Parathyroid adenoma (tissue), 2 donors: ENCODE measurements around the gene CAPN9.

Experiments used
- H2AFZ ChIP-seq: fragments of 300-600 bp; sonication (generic); one replicate; pipeline ENCODE4 v1.7.0; 2017; ENCODE audit warnings: antibody characterized with exemption, mild to moderate bottlenecking
- H3K27ac ChIP-seq: fragments of 300-600 bp; sonication (generic); one replicate; pipeline ENCODE4 v1.7.0; 2017
- H3K27me3 ChIP-seq: fragments of 300-600 bp; sonication (generic); one replicate; pipeline ENCODE4 v1.7.0; 2017; ENCODE audit warnings: low read length; ENCODE audit not compliant: control insufficient read depth, insufficient read depth
- H3K36me3 ChIP-seq: fragments of 300-600 bp; sonication (generic); one replicate; pipeline ENCODE4 v1.7.0; 2017; ENCODE audit warnings: low read length; ENCODE audit not compliant: control insufficient read depth, insufficient read depth
- H3K4me1 ChIP-seq: fragments of 300-600 bp; sonication (generic); one replicate; pipeline ENCODE4 v1.7.0; 2017; ENCODE audit warnings: control low read depth
- H3K4me2 ChIP-seq: fragments of 300-600 bp; sonication (generic); one replicate; pipeline ENCODE4 v1.7.0; 2017; ENCODE audit warnings: low read length
- H3K4me3 ChIP-seq: fragments of 300-600 bp; sonication (generic); one replicate; pipeline ENCODE4 v1.7.0; 2017; ENCODE audit warnings: low read depth, low read length
- H3K79me2 ChIP-seq: fragments of 300-600 bp; sonication (generic); one replicate; pipeline ENCODE4 v1.7.0; 2017; ENCODE audit warnings: control low read depth
- H3K9ac ChIP-seq: fragments of 300-600 bp; sonication (generic); one replicate; pipeline ENCODE4 v1.7.0; 2017; ENCODE audit warnings: mild to moderate bottlenecking
- H3K9me3 ChIP-seq: fragments of 300-600 bp; sonication (generic); one replicate; pipeline ENCODE4 v1.7.0; 2017; ENCODE audit warnings: low read length; ENCODE audit not compliant: control insufficient read depth
- TF ChIP-seq, protein P1 (sequence below): fragments of 300-600 bp; sonication (generic); IDR thresholded peaks from one replicate; pipeline ENCODE4 v1.7.0; 2017; ENCODE audit warnings: antibody characterized with exemption, mild to moderate bottlenecking
- donor health status: primary hyperparathyroidism.

CAPN9 gene

DNA sequence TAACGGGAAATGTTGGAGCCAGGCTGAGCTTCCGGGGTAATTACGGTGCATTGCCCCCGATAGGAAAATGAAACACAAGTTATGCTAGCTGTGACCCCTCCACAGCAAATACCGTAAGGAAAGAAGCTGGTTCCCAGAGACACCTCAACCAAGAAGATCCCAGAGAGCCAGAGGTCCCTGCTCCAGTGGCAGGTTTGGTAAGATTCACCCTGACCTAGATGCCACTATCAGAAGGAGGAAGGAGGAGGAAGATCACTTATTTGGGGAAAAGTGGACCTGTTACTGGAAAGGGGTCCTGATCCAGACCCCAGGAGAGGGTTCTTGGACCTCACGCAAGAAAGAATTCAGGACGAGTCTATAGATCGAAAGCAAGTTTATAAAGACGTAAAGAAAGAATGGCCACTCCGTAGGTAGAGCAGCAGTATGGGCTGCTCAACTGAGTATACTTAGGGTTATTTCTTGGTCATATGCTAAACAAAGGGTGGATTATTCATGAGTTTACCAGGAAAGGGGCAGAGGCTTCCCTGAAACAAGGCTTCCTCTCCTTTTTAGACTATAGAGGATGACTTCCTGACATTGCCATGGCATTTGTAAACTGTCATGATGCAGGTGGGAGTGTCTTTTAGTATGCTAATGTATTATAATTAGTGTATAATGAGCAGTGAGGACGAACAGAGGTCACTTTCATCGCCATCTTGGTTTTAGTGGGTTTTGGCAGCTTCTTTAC lies 7.5 kb upstream of the CAPN9 start:
- H3K4me2 ChIP-seq: no peak overlapping the region
- H3K4me3 ChIP-seq: no peak overlapping the region
- H3K36me3 ChIP-seq: no peaks in the 10 kb centered on the region
- H3K9ac ChIP-seq: no peak overlapping the region
- no peaks in the 10 kb centered on the region for H3K9me3 ChIP-seq
- no peaks in the 10 kb centered on the region for H3K79me2 ChIP-seq
- H3K27ac ChIP-seq: no peak overlapping the region
- H3K4me1 ChIP-seq: peaks cover 8% of the 10 kb centered on the region
- H2AFZ ChIP-seq: no peak overlapping the region
- H3K27me3 ChIP-seq: no peaks in the 10 kb centered on the region
- TF ChIP-seq, protein P1, sequence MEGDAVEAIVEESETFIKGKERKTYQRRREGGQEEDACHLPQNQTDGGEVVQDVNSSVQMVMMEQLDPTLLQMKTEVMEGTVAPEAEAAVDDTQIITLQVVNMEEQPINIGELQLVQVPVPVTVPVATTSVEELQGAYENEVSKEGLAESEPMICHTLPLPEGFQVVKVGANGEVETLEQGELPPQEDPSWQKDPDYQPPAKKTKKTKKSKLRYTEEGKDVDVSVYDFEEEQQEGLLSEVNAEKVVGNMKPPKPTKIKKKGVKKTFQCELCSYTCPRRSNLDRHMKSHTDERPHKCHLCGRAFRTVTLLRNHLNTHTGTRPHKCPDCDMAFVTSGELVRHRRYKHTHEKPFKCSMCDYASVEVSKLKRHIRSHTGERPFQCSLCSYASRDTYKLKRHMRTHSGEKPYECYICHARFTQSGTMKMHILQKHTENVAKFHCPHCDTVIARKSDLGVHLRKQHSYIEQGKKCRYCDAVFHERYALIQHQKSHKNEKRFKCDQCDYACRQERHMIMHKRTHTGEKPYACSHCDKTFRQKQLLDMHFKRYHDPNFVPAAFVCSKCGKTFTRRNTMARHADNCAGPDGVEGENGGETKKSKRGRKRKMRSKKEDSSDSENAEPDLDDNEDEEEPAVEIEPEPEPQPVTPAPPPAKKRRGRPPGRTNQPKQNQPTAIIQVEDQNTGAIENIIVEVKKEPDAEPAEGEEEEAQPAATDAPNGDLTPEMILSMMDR: no peak

GRCh38 chr1:230743899-230744298 lies 3.3 kb upstream of the CAPN9 start:
- TF ChIP-seq, protein P1: no peak
- Histone ChIP-seq H3K4me2 (no peak overlapping the region), H3K4me1 (peaks cover 8% of the 10 kb centered on the region), H3K36me3 (no peaks in the 10 kb centered on the region), H2AFZ (peak overlapping the region; percentile 75), H3K79me2 (no peaks in the 10 kb centered on the region), H3K4me3 (no peak overlapping the region), H3K27ac (peak overlapping the region; percentile 62), H3K9me3 (no peaks in the 10 kb centered on the region), H3K27me3 (no peaks in the 10 kb centered on the region), H3K9ac (no peak overlapping the region)

GRCh38 chr1:230744382-230744781 lies 2.8 kb upstream of the CAPN9 start:
- Histone ChIP-seq H3K27me3 (no peaks in the 10 kb centered on the region), H2AFZ (peak overlapping the region; percentile 75), H3K4me3 (no peak overlapping the region), H3K4me1 (peaks cover 13% of the 10 kb centered on the region), H3K27ac (peak overlapping the region; percentile 62), H3K79me2 (no peaks in the 10 kb centered on the region), H3K9ac (no peak overlapping the region), H3K4me2 (no peak overlapping the region), H3K36me3 (no peaks in the 10 kb centered on the region), H3K9me3 (no peaks in the 10 kb centered on the region)
- TF ChIP-seq, protein P1: no peak

DNA sequence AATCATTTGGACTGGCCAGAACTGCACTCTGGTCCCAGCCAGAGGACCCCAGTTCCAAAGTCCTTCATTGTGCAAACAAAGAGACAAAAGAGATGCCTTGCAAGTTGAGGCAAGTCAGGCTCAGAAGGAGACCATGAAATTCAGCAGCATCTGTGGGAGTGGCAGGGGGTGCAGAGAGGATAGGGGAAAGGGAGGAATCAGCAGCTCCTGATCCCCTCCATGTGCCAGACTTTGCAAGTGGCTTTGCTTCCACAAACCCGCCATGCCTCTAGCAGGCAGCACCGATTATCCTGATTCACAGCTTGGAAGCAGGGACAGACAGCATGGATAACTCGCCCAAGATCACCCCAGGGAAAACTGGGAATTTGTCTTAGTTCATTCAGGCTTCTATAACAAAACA lies 2.1 kb upstream of the CAPN9 start:
- Histone ChIP-seq H3K36me3 (no peaks in the 10 kb centered on the region), H3K4me1 (peaks cover 16% of the 10 kb centered on the region), H3K27me3 (no peaks in the 10 kb centered on the region), H3K79me2 (no peaks in the 10 kb centered on the region), H3K4me2 (no peak overlapping the region), H3K9ac (no peak overlapping the region), H2AFZ (no peak overlapping the region), H3K27ac (no peak overlapping the region), H3K4me3 (no peak overlapping the region), H3K9me3 (no peaks in the 10 kb centered on the region)
- TF ChIP-seq, protein P1: no peak

DNA sequence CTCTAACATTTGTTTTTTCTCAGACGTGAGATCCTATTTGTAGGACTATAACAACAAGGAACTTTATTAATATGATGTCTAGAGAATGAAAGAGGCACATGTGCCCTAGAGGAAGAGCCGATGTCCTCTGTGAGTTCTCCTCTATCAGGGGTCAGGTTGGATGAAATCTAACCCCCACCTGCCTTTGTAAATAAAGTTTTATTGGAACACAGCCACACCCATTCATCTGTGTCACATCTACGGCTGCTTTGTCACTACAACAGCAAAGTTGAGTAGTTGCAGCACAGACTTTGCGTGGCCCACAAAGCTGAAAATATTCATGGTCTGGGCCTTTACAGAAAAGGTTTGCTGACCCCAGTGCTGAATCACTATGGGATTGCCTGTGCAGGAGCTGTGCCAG lies 571 bp upstream of the CAPN9 start:
- Histone ChIP-seq H3K36me3 (no peaks in the 10 kb centered on the region), H3K9ac (no peak overlapping the region)

More for the DNA sequence above, 571 bp upstream of the CAPN9 start:
- TF ChIP-seq, protein P1: no peak
- H3K27me3 ChIP-seq: no peaks in the 10 kb centered on the region
- peaks cover 19% of the 10 kb centered on the region for H3K4me1 ChIP-seq
- H3K27ac ChIP-seq: no peak overlapping the region
- H3K4me3 ChIP-seq: no peak overlapping the region
- no peak overlapping the region for H2AFZ ChIP-seq
- no peaks in the 10 kb centered on the region for H3K9me3 ChIP-seq
- H3K4me2 ChIP-seq: no peak overlapping the region
- no peaks in the 10 kb centered on the region for H3K79me2 ChIP-seq
